ENCODE results near the gene HK2.

DNA sequence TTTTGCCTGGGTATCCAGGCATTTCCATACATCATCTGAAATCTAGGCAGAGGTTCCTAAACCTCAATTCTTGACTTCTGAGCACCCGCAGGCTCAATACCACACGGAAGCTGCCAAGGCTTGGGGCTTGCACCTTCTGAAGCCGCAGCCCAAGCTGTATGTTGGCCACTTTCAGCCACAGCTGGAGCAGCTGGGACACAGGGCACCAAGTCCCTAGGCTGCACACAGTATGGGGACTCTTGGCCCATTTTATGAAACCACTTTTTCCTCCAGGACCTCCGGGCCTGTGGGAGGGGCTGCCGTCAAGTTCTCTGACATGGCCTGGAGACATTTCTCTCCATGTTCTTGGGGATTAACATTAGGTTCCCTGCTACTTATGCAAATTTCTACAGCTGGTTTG is 72.5 kb downstream of the HK2 start:
- TF ChIP-seq, protein P1, sequence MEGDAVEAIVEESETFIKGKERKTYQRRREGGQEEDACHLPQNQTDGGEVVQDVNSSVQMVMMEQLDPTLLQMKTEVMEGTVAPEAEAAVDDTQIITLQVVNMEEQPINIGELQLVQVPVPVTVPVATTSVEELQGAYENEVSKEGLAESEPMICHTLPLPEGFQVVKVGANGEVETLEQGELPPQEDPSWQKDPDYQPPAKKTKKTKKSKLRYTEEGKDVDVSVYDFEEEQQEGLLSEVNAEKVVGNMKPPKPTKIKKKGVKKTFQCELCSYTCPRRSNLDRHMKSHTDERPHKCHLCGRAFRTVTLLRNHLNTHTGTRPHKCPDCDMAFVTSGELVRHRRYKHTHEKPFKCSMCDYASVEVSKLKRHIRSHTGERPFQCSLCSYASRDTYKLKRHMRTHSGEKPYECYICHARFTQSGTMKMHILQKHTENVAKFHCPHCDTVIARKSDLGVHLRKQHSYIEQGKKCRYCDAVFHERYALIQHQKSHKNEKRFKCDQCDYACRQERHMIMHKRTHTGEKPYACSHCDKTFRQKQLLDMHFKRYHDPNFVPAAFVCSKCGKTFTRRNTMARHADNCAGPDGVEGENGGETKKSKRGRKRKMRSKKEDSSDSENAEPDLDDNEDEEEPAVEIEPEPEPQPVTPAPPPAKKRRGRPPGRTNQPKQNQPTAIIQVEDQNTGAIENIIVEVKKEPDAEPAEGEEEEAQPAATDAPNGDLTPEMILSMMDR (IDR thresholded peaks at IDR 0.05) = no peak
- no peak for TF ChIP-seq POLR2A (IDR thresholded peaks at IDR 0.05)

Data from prostate gland (tissue), 2 donors.